DLD1 (cell line): Measurements from ENCODE around the gene SNX32.

ENCODE experiments used
- in situ Hi-C: cut with HindIII; loops from 2 replicates; pipeline ENCODE4 v1.10.0; 2017; ENCODE audit warnings: low sequenced_read_pairs

Gene SNX32

DNA sequence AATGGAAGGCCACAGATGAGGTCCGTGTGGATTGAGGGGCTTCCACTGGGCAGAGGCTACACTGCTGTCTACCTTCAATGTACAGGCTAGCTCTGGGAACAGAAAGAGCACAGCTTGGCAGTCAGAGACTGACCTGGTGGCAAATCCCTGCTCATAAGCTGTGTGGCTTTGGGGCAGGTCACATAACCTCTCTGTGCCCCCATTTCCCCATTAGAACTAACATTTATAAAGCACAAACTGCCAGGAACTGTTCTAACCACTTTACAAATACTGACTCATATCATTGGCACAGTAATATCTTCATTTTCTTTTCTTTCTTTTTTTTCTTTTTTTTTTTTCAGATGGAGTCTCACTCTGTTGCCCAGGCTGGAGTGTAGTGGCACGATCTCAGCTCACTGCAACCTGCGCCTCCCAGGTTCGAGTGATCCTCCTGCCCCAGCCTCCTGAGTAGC is 63.3 kb downstream of the SNX32 start:
- in situ Hi-C loops: no loop called here

DNA sequence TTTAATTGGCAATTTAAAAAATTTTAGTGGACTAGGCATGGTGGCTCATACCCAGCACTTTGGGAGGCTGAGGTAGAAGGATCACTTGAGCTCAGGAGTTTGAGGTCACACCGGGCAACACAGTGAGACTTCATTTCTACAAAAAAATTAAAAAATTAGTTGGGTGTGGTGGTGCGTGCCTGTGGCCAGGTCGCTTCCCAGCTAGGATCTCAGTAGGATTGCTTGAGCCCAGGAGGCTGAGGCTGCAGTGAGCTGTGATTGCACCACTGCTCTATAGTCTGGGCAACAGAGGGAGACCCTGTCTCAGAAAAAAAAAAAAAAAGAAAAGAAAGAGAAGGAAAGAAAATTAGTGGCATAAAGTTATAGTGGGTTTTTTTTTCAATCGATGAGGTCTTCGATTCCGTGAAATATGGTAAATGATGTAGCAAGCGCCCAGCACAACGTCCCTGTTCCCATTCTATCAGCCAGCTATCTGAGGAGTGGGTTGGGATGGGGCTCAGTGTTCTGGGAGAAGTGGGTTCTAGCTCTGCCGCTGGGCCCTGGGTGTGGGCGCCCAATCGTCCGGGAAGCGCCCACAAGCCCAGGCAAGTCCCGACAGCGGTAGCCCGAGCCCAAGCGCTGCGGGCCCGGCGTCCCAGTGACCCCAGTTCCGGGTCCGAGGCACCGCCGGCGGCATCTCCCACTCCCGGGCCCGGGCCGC is 65.0 kb downstream of the SNX32 start:
- in situ Hi-C loops: no loop called here

DNA sequence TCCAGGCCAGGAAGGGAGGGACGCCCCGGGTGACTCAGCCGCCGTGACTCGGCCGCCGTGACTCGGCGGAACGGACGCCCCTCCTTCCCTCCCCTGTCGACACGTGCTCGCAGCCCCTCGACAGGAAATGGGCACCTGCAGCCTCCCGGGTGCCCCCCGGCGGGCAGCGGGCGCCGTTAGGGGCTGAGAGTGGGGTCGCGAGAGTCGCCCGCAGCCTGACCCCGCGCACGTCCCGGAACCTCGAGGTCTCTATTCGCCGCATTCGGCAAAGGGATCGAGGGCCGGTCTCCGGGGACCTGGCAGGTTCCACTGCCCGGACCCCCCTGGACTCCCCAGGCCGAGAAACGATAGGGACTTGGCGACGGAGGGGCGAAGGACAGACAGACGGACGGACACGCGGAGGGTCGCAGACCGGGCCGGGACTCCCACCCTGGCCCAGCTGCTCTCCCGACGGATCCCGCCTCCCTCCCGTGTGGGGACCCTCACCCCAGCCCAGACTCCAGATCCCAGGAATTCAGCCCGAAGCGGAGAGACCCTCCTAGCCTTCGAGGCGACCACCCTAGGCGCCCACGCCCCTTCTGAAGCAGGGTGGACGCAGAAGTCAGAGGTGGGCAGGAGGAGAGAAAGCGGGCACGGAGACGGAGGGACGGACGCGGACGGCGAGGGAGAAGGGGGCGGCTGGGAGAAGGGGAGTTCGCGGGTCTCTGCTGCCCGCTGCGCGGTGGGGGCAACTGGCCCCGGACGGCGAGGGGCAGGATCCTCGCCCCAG is 65.8 kb downstream of the SNX32 start:
- in situ Hi-C loops: no loop called here

DNA sequence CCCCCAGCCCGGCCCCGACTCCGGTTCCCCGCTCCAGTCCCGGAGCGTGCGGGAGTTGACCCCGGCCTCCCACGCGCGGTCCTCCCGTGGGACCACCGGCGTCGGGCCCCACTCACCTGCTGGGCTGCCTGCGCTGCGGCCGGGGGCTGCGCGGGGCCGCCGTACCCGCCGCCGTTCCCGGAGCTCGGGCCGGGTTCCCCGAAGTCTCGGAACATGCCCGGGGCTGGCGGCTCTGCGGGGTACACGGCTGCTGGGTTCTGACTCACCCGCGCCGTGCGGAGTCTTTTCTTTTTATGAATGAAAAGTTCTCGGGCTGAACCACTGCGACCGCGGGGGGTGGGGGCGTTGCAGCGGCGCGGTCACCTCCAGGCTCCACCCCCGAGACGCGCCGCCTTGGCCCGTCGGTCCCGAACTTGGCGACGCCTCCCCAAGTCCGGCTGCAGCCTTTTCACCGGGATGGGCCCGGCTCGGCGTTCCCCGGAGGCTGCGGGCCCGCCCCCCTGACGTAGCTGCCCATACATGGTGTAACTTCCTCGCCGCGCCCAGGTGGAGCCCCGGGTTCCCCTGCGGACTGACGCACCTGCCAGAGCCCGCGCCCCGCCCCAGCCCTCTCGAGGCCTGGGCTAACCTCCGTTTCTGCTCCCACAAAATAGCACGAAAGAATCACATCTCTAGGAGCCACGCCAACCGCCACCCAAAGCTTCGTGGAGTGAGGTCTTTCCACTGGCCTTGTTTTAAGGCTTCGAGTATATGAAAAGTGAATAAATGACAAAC is 66.5 kb downstream of the SNX32 start, which contains the start of gene FOSL1:
Gene FOSL1, minus strand, starts transcription at position 264 of the 774 bp plus-strand sequence. Its CDS starts 49 bp downstream, at position 215.
- in situ Hi-C loops: no loop called here

DNA sequence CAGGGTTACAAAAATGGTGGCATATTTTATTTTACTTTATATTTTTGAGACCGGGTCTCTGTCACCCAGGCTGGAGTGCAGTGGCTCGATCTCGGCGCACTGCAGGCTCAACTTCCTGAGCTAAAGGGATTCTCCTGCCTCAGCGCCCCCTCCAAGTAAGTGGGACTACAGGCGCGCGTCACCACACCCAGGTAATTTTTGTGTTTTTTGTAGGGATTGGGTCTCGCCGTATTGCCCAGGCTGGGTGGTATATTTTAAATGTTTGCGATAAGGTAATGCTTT is 67.1 kb downstream of the SNX32 start:
- in situ Hi-C loops: no loop called here

DNA sequence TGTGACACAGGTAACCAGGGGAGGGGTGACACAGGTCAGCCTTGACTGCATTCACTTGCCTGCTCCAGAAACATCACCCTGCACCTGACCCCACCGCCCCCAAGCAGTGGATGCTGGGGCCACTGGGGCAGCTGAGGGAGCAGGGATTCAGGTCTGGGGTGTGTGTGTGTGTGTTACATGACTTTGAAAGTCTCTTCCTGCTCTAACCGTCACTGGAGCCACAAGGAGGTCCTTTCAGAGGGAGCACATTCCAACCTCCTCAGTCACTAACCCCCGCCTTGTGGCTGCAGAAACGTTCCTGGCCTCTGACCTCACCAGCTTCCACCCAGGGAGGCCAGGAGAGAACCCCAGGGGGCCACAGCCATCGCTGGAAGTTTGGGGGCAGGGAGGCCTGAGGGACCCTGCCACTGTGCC is 69.3 kb downstream of the SNX32 start:
- in situ Hi-C loops: no loop called here
